Osteocyte (in vitro differentiated cells): Measurements from ENCODE around the gene AAK1. TPM values are rescaled to one million over a fixed set of nuclear protein-coding genes. Genes with fewer than 3 reads are reported as not detected.
"Not testable (repeated sequence)": the region's sequence is repeated elsewhere in the genome, so short reads cannot be mapped to it uniquely, and the experiment has no call there.

Experiments
- DNase-seq: peaks from one replicate; pipeline ENCODE4 v3.0.0; 2021; ENCODE audit warnings: mixed read lengths; ENCODE audit not compliant: unreplicated experiment; ENCODE audit errors: extremely low spot score
- H3K27ac Mint-ChIP-seq: one replicate; pipeline ENCODE4 v1.8.0; 2021; ENCODE audit warnings: mild to moderate bottlenecking, mixed read lengths; ENCODE audit not compliant: unreplicated experiment
- H3K27me3 Mint-ChIP-seq: one replicate; pipeline ENCODE4 v1.8.0; 2021; ENCODE audit warnings: mixed read lengths; ENCODE audit not compliant: unreplicated experiment
- H3K36me3 Mint-ChIP-seq: one replicate; pipeline ENCODE4 v1.8.0; 2021; ENCODE audit warnings: mixed read lengths; ENCODE audit not compliant: unreplicated experiment
- H3K4me1 Mint-ChIP-seq: one replicate; pipeline ENCODE4 v1.8.0; 2021; ENCODE audit warnings: mixed read lengths; ENCODE audit not compliant: unreplicated experiment
- H3K4me3 Mint-ChIP-seq: one replicate; pipeline ENCODE4 v1.8.0; 2021; ENCODE audit warnings: mild to moderate bottlenecking, moderate library complexity, mixed read lengths; ENCODE audit not compliant: unreplicated experiment
- H3K9me3 Mint-ChIP-seq: one replicate; pipeline ENCODE4 v1.8.0; 2021; ENCODE audit warnings: mixed read lengths; ENCODE audit not compliant: unreplicated experiment
- CTCF ChIP-seq: fragments of 200-600 bp; sonication (generic); IDR thresholded peaks from 2 replicates; pipeline ENCODE4 v1.5.0; 2021; ENCODE audit warnings: antibody characterized with exemption, mild to moderate bottlenecking, moderate library complexity
- total RNA-seq: library from RNA; stranded (reverse); gene quantifications from 2 replicates; pipeline ENCODE4 v1.2.1, GENCODE V29; 2021

Gene AAK1
- total RNA-seq, 1 donor from 2014 or later: 66.0 TPM

- peaks cover 11% of the 10 kb centered on the region for H3K36me3 Mint-ChIP-seq
- no peak for DNase-seq
Measured at GRCh38 chr2:69428981-69429380, 214.6 kb downstream of the AAK1 start.

GRCh38 chr2:69424419-69424818, 219.1 kb downstream of the AAK1 start:
- no peak for TF ChIP-seq CTCF
- Mint-ChIP-seq H3K36me3 (peaks cover 17% of the 10 kb centered on the region), H3K4me3 (no peak overlapping the region), H3K27me3 (no peaks in the 10 kb centered on the region), H3K9me3 (no peaks in the 10 kb centered on the region), H3K4me1 (peaks cover 2% of the 10 kb centered on the region), H3K27ac (no peak overlapping the region)
- DNase-seq: no peak

More at GRCh38 chr2:69428981-69429380, 214.6 kb downstream of the AAK1 start:
- Mint-ChIP-seq H3K27me3 (no peaks in the 10 kb centered on the region), H3K4me3 (no peak overlapping the region), H3K9me3 (no peaks in the 10 kb centered on the region), H3K27ac (no peak overlapping the region), H3K4me1 (no peaks in the 10 kb centered on the region)
- no peak for TF ChIP-seq CTCF

GRCh38 chr2:69422198-69422597, 221.3 kb downstream of the AAK1 start:
- H3K9me3 Mint-ChIP-seq: no peaks in the 10 kb centered on the region
- peaks cover 2% of the 10 kb centered on the region for H3K4me1 Mint-ChIP-seq
- no peaks in the 10 kb centered on the region for H3K27me3 Mint-ChIP-seq
- H3K36me3 Mint-ChIP-seq: peaks cover 21% of the 10 kb centered on the region
- no peak overlapping the region for H3K4me3 Mint-ChIP-seq
- TF ChIP-seq CTCF: no peak
- H3K27ac Mint-ChIP-seq: no peak overlapping the region
- no peak for DNase-seq

- H3K27ac Mint-ChIP-seq, H3K4me3 Mint-ChIP-seq, H3K27me3 Mint-ChIP-seq, H3K4me1 Mint-ChIP-seq, H3K9me3 Mint-ChIP-seq, DNase-seq: not testable (repeated sequence)
- peaks cover 31% of the 10 kb centered on the region for H3K36me3 Mint-ChIP-seq
Measured at GRCh38 chr2:69419111-69419510, 224.4 kb downstream of the AAK1 start.

- H3K27me3 Mint-ChIP-seq: no peaks in the 10 kb centered on the region
- H3K4me3 Mint-ChIP-seq: no peak overlapping the region
- no peak for TF ChIP-seq CTCF
- no peak overlapping the region for H3K27ac Mint-ChIP-seq
- peaks cover 37% of the 10 kb centered on the region for H3K36me3 Mint-ChIP-seq
- no peaks in the 10 kb centered on the region for H3K9me3 Mint-ChIP-seq
- H3K4me1 Mint-ChIP-seq: no peaks in the 10 kb centered on the region
- no peak for DNase-seq
Measured at GRCh38 chr2:69416147-69416546, 227.4 kb downstream of the AAK1 start.

Other genes starting within 250 kb of the AAK1 start
- 41.3 and 41.4 TPM in 2 replicates for gene NFU1, start 206.3 kb downstream of the AAK1 start, total RNA-seq
- 76.6 and 81.5 TPM in 2 replicates for gene ANXA4, start 98.4 kb upstream of the AAK1 start, total RNA-seq
- 14.1 and 16.1 TPM in 2 replicates for gene GMCL1, start 185.9 kb upstream of the AAK1 start, total RNA-seq